Heart left ventricle (tissue), 16 donors: ENCODE data around the gene SYNE2. TPM values are rescaled to one million over a fixed set of nuclear protein-coding genes. Genes with fewer than 3 reads are reported as not detected.

Experiments used
- ATAC-seq, 4 donors: fragments of 200-7000 bp; cut with Tn5 transposase; one replicate each; pipeline ENCODE4 v1.9.1; 2020 to 2022; ENCODE audit warnings: moderate library complexity in 4 of 4, mild to moderate bottlenecking in 3 of 4, moderate number of reproducible peaks in 1 of 4
- DNase-seq, 5 donors: peaks; one replicate each; pipeline ENCODE4 v3.0.0-alpha.2; 2020
- H3K27ac ChIP-seq, 12 donors: fragments of 200-600 bp; sonication (generic) in 4 of 12; one replicate each; pipeline versions ENCODE4 v1.5.0 to v1.8.0; 2016 to 2022; ENCODE audit warnings: mild to moderate bottlenecking in 2 of 12
- H3K27me3 ChIP-seq, 9 donors: fragments of 200-600 bp; sonication (generic) in 2 of 9; one replicate each; pipeline versions ENCODE4 v1.5.1 to v1.8.0; 2016 to 2022; ENCODE audit warnings: mild to moderate bottlenecking in 3 of 9
- H3K36me3 ChIP-seq, 9 donors: fragments of 200-600 bp; sonication (generic) in 2 of 9; one replicate each; pipeline versions ENCODE4 v1.5.0 to v1.8.0; 2018 to 2022; ENCODE audit warnings: mild to moderate bottlenecking in 2 of 9
- H3K4me1 ChIP-seq, 12 donors: fragments of 200-600 bp; sonication (generic) in 4 of 12; one replicate each; pipeline versions ENCODE4 v1.5.0 to v1.8.0; 2016 to 2022; ENCODE audit warnings: mild to moderate bottlenecking in 3 of 12
- H3K4me3 ChIP-seq, 12 donors: fragments of 200-600 bp; sonication (generic) in 4 of 12; one replicate each; pipeline versions ENCODE4 v1.5.0 to v1.8.0; 2017 to 2022; ENCODE audit warnings: mild to moderate bottlenecking in 9 of 12, moderate library complexity in 4 of 12
- H3K9me3 ChIP-seq, 12 donors: fragments of 200-600 bp; sonication (generic) in 4 of 12; one replicate each; pipeline versions ENCODE4 v1.5.0 to v1.8.0; 2016 to 2022; ENCODE audit warnings: mild to moderate bottlenecking in 1 of 12
- CTCF ChIP-seq, 12 donors: fragments of 200-600 bp; sonication (generic) in 4 of 12; IDR thresholded peaks; one replicate each; pipeline versions ENCODE4 v1.5.0 to v1.8.0; 2018 to 2022; ENCODE audit warnings: antibody characterized with exemption in 12 of 12, mild to moderate bottlenecking in 5 of 12
- POLR2A ChIP-seq, 2 donors: fragments of 450-650 bp; IDR thresholded peaks; one replicate each; pipeline ENCODE4 v1.6.1; 2017; ENCODE audit warnings: antibody characterized with exemption in 2 of 2, mild to moderate bottlenecking in 2 of 2, moderate library complexity in 2 of 2
- WGBS, 4 donors: extraction: QIAGEN DNeasy Blood & Tissue Kit in 2 of 4; methylation state at CpG; one replicate each; pipeline versions ENCODE4 v1.1.5 to v1.1.7; 2013 to 2018; 5-methylcytosine and 5-hydroxymethylcytosine counted together
- intact Hi-C, 10 donors: fragments of 100-400 bp; cut with DNase I; formaldehyde crosslinking; loops; one replicate each; pipeline versions ENCODE4 v1.11.1 to v1.14.2; 2022
- polyA plus RNA-seq, 2 donors: library from polyadenylated mRNA; stranded (reverse); fragments of 200-250 nt; gene quantifications; one replicate each; pipeline ENCODE4 v1.2.3, GENCODE V29; 2013
- total RNA-seq, 9 donors: library from RNA; depleted of rRNA in 2 of 9; stranded (reverse); fragments of >200 nt in 2 of 9; fragmentation: NEBNext Ultra II Directional in 3 of 9; extraction: Animal tissue kit (Norgen Biotek cat#: 25700) in 3 of 9; gene quantifications; one replicate each; pipeline versions ENCODE4 v1.1.0 to v1.2.4, GENCODE V29; 2016 to 2023
- donor health status: ischemic (EF 13 %, LVEDD 7.1; RV severe dilation, severe dysfunction).
- donor health status: healthy with polysubstance abuse.
- donor health status: DM: no; HTN: yes; CAD: no.
- donor health status: DM: no; HTN: no; CAD: no.
- donor health status: ischemic (EF 25% LVEDD 6.9; RV normal size, moderate dysfunction).
- donor health status: ischemic (EF 25% LVEDD 5.7; RV mildly dilated, moderate dysfunction).
- donor health status: healthy.
- donor health status: DM: yes; HTN: yes; CAD: no.
- donor health status: ischemic (EF 35%, LVEDD 5.7; RV mildly dilated, moderate dysfunction).
- donor health status: nonischemic (EF 11% LVEDD 7.7; RV severe dilation, severe dysfunction).
- donor health status: DM: yes; HTN: yes; CAD: no.
- donor health status: PGD.
- donor health status: ischemic (EF 29% LVEDD 5.4; RV normal size, mild dysfunction).
- donor health status: nonischemic (EF 23%, LVEDD 6.1; RV moderate dilation, normal function).

SYNE2 gene
- total and polyA plus RNA-seq, 11 donors = 58.2 to 255 (median 111) TPM

DNA sequence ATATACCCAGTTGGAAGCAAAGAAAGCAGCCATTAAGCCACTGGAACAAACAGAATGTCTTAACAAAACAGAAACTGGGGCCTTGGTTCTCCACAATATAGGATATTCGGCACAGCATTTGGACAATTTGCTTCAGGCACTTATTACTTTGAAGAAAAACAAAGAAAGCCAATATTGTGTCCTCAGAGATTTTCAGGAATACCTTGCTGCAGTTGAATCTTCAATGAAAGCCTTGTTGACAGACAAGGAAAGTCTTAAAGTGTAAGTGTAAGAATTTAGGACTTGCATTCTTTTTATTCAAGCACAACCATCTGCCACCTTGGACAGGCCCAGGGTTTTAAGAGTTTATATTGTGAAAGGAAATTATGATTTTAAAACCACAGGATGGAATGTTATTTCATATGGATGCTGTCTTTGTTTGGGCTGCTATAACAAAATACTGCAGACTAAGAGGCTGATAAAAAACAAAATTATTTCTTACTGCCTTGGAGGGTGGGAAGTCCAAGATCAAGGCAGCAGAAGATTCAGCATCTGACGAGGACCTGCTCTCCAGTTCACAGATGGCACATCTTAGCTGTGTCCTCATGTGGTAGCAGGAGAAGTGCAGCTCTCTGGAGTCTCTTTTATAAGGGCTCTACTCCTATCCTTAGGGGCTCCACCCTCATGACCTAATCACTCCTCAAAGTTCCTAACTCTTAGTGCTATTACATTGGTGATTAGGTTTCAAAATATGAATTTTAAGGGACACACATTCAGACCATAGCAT is 197.0 kb downstream of the SYNE2 start:
- no peak for DNase-seq
- Histone ChIP-seq H3K4me1 (no peaks in the 10 kb centered on the region), H3K27me3 (no peaks in the 10 kb centered on the region), H3K36me3 (peaks cover 0 to 69% (median 48%) of the 10 kb centered on the region in 9 donors), H3K9me3 (no peaks in the 10 kb centered on the region), H3K4me3 (no peak overlapping the region), H3K27ac (no peak overlapping the region)
- no peak for ATAC-seq
- 92 to 95% (median 93%) methylated on average over 2 of the region's 2 CpGs for WGBS, 4 donors
- intact Hi-C loops = loop anchor here in 1 of 10 donors (10.0 kb wide), 1 partner anchor 245 kb away; the partner anchor contains the start of gene ESR2
- TF ChIP-seq POLR2A (IDR thresholded peaks at IDR 0.05) = no peak
- TF ChIP-seq CTCF (IDR thresholded peaks at IDR 0.05) = no peak

- no peaks in the 10 kb centered on the region for H3K27me3 ChIP-seq
- intact Hi-C loops = no loop called here
- TF ChIP-seq POLR2A (IDR thresholded peaks at IDR 0.05) = no peak
- no peak for TF ChIP-seq CTCF (IDR thresholded peaks at IDR 0.05)
- no peak for ATAC-seq
- H3K27ac ChIP-seq = no peak overlapping the region
- H3K9me3 ChIP-seq = no peaks in the 10 kb centered on the region
- no peak for DNase-seq
- H3K36me3 ChIP-seq = peaks cover 0 to 74% (median 42%) of the 10 kb centered on the region in 9 donors
- no peak overlapping the region for H3K4me3 ChIP-seq
- WGBS, 4 donors = 83 to 89% (median 84%) methylated on average over 10 of the region's 10 CpGs
- no peaks in the 10 kb centered on the region for H3K4me1 ChIP-seq
These were observed 201.2 kb downstream of the SYNE2 start for GRCh38 chr14:64053694-64054669.

DNA sequence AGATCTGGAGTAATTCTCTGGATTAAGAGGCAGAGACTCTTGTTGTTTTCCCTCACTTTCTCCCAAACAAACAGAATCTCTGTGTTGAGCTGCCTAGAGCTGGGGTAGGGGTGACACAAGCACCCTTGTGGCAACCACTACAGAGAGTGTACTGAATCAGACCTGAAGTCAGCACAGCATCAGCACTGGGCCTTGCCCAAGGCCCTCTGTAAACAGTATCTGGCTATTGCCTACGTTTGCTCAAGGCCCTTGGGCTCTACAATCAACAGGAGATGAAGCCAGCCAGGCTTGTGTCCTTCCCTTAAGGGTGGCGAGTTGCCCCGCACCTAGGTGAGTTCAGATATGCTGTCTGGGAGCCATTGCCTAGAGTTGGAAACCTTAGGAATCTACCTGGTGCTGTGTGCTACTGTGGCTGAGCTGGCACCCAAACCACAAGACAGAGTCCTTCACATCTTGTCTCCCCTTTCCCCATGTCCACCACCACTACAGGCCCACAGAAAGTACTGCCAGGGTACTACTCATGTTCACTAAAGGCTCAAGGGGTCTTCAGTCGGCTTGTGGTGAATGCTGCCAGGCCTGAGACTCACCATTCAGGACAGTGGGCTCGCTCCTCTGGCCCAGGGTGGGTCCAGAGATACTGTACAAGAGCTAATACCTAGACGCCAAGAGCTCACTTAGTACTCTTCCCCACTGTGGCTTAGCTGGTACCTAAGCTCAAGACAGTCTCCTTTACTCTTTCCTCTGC is 206.8 kb downstream of the SYNE2 start:
- H3K36me3 ChIP-seq = peaks cover 0 to 49% (median 32%) of the 10 kb centered on the region in 9 donors
- H3K4me3 ChIP-seq = no peak overlapping the region
- no peaks in the 10 kb centered on the region for H3K9me3 ChIP-seq
- DNase-seq (no peak), ATAC-seq (no peak)
- intact Hi-C loops = no loop called here
- TF ChIP-seq CTCF (IDR thresholded peaks at IDR 0.05) (no peak), POLR2A (IDR thresholded peaks at IDR 0.05) (no peak)
- no peaks in the 10 kb centered on the region for H3K27me3 ChIP-seq
- 95 to 100% (median 97%) methylated on average over 6 of the region's 6 CpGs for WGBS, 4 donors
- no peaks in the 10 kb centered on the region for H3K4me1 ChIP-seq
- no peak overlapping the region for H3K27ac ChIP-seq
